ENCODE measurements around the gene RCSD1. TPM values are rescaled to one million over a fixed set of nuclear protein-coding genes. Genes with fewer than 3 reads are reported as not detected.

Gene RCSD1
- total RNA-seq, 2 experiments from 2014 or later: 42.3 to 44.6 TPM

GRCh38 chr1:167644551-167644950 is 14.5 kb downstream of the RCSD1 start:
- DNase-seq (no peak), ATAC-seq (ENCODE audit: poor library complexity) (no peak)
- H3K4me1 ChIP-seq (ENCODE audit: insufficient read depth, low read length): peaks cover 93% of the 10 kb centered on the region
- H3K36me3 Mint-ChIP-seq (ENCODE audit: low read depth): peaks cover 80% of the 10 kb centered on the region
- no peaks in the 10 kb centered on the region for H3K9me3 Mint-ChIP-seq
- peaks cover 93% of the 10 kb centered on the region for H3K4me1 Mint-ChIP-seq (ENCODE audit: low read depth)
- H3K4me3 Mint-ChIP-seq: no peak overlapping the region
- no peaks in the 10 kb centered on the region for H3K9me3 ChIP-seq (ENCODE audit: control insufficient read depth in 1 of 2, insufficient read depth in 1 of 2, low read length in 2 of 2)
- ChIA-PET POLR2A (interaction anchor here (1.2 to 1.3 kb wide), 3 partner anchors 12 to 91 kb away, joined by 3 to 4 read pairs (median 3); partner anchors contain the start of gene CREG1), CTCF (interaction anchor here (1.0 to 1.7 kb wide), 2 partner anchors 30 to 44 kb away, joined by 3 to 5 read pairs; no protein-coding TSS in a partner anchor)
- no peak overlapping the region for H3K27ac ChIP-seq (ENCODE audit: low read depth in 1 of 2, low read length in 2 of 2)
- TF ChIP-seq CTCF (IDR thresholded peaks at IDR 0.05): no peak
- peaks cover 65% of the 10 kb centered on the region for H3K36me3 ChIP-seq (ENCODE audit: insufficient read depth, low read length)
- no peak overlapping the region for H3K4me3 ChIP-seq (ENCODE audit: low read length)
- H3K27me3 Mint-ChIP-seq: no peaks in the 10 kb centered on the region
- peak overlapping the region; percentile 80 for H3K27ac Mint-ChIP-seq
- H3K27me3 ChIP-seq (ENCODE audit: control insufficient read depth in 1 of 2, insufficient read depth in 2 of 2, low read length in 2 of 2): no peaks in the 10 kb centered on the region
- intact Hi-C loops (cut with DNase I, micrococcal nuclease): loop anchor here in 1 of 2 experiments (5.0 kb wide), 1 partner anchor 33 kb away; no protein-coding TSS in a partner anchor

GRCh38 chr1:167645140-167645541 is 15.1 kb downstream of the RCSD1 start:
- no peak for DNase-seq
- Histone ChIP-seq H3K4me1 (ENCODE audit: insufficient read depth, low read length) (peaks cover 93% of the 10 kb centered on the region), H3K27ac (ENCODE audit: low read depth in 1 of 2, low read length in 2 of 2) (no peak overlapping the region), H3K27me3 (ENCODE audit: control insufficient read depth in 1 of 2, insufficient read depth in 2 of 2, low read length in 2 of 2) (no peaks in the 10 kb centered on the region), H3K36me3 (ENCODE audit: insufficient read depth, low read length) (peaks cover 59% of the 10 kb centered on the region), H3K9me3 (ENCODE audit: control insufficient read depth in 1 of 2, insufficient read depth in 1 of 2, low read length in 2 of 2) (no peaks in the 10 kb centered on the region), H3K4me3 (ENCODE audit: low read length) (no peak overlapping the region)
- no peaks in the 10 kb centered on the region for H3K27me3 Mint-ChIP-seq
- no peak for TF ChIP-seq CTCF (IDR thresholded peaks at IDR 0.05)
- ChIA-PET CTCF (interaction anchor here (1.0 to 1.7 kb wide), 2 partner anchors 30 to 45 kb away, joined by 3 to 5 read pairs; no protein-coding TSS in a partner anchor), POLR2A (interaction anchor here (0.6 to 1.9 kb wide), 5 partner anchors 13 to 823 kb away, joined by 3 to 7 read pairs (median 3); partner anchors contain the start of gene CREG1)
- ATAC-seq (ENCODE audit: poor library complexity): no peak
- H3K4me3 Mint-ChIP-seq: peak overlapping the region; percentile 8
- H3K4me1 Mint-ChIP-seq (ENCODE audit: low read depth): peaks cover 94% of the 10 kb centered on the region
- H3K36me3 Mint-ChIP-seq (ENCODE audit: low read depth): peaks cover 79% of the 10 kb centered on the region
- H3K9me3 Mint-ChIP-seq: no peaks in the 10 kb centered on the region
- intact Hi-C loops (cut with DNase I, micrococcal nuclease): no loop called here
- H3K27ac Mint-ChIP-seq: peak overlapping the region; percentile 80

- no peak for ATAC-seq (ENCODE audit: poor library complexity)
- Histone ChIP-seq H3K4me1 (ENCODE audit: insufficient read depth, low read length) (peaks cover 93% of the 10 kb centered on the region), H3K9me3 (ENCODE audit: control insufficient read depth in 1 of 2, insufficient read depth in 1 of 2, low read length in 2 of 2) (no peaks in the 10 kb centered on the region), H3K27me3 (ENCODE audit: control insufficient read depth in 1 of 2, insufficient read depth in 2 of 2, low read length in 2 of 2) (no peaks in the 10 kb centered on the region), H3K4me3 (ENCODE audit: low read length) (no peak overlapping the region), H3K27ac (ENCODE audit: low read depth in 1 of 2, low read length in 2 of 2) (no peak overlapping the region), H3K36me3 (ENCODE audit: insufficient read depth, low read length) (peaks cover 53% of the 10 kb centered on the region)
- peak overlapping the region; percentile 80 for H3K27ac Mint-ChIP-seq
- CTCF ChIA-PET: interaction anchor here (0.6 to 1.7 kb wide), 4 partner anchors 8 to 42 kb away, joined by 3 to 10 read pairs (median 4); no protein-coding TSS in a partner anchor
- H3K9me3 Mint-ChIP-seq: no peaks in the 10 kb centered on the region
- H3K4me3 Mint-ChIP-seq: no peak overlapping the region
- no peaks in the 10 kb centered on the region for H3K27me3 Mint-ChIP-seq
- POLR2A ChIA-PET: interaction anchor here (0.6 to 1.9 kb wide), 3 partner anchors 13 to 823 kb away, joined by 3 to 7 read pairs (median 3); no protein-coding TSS in a partner anchor
- H3K36me3 Mint-ChIP-seq (ENCODE audit: low read depth): peaks cover 79% of the 10 kb centered on the region
- DNase-seq: no peak
- no peak for TF ChIP-seq CTCF (IDR thresholded peaks at IDR 0.05)
- intact Hi-C loops (cut with DNase I, micrococcal nuclease): no loop called here
- peaks cover 94% of the 10 kb centered on the region for H3K4me1 Mint-ChIP-seq (ENCODE audit: low read depth)
Measured at GRCh38 chr1:167645625-167646414, 15.8 kb downstream of the RCSD1 start.

Measured in CD4-positive, alpha-beta T cell (primary cell).